ENCODE measurements around the gene FGF22. TPM values are rescaled to one million over a fixed set of nuclear protein-coding genes. Genes with fewer than 3 reads are reported as not detected.

Gene FGF22
- total RNA-seq, 1 donor from 2014 or later: 0.73 TPM

DNA sequence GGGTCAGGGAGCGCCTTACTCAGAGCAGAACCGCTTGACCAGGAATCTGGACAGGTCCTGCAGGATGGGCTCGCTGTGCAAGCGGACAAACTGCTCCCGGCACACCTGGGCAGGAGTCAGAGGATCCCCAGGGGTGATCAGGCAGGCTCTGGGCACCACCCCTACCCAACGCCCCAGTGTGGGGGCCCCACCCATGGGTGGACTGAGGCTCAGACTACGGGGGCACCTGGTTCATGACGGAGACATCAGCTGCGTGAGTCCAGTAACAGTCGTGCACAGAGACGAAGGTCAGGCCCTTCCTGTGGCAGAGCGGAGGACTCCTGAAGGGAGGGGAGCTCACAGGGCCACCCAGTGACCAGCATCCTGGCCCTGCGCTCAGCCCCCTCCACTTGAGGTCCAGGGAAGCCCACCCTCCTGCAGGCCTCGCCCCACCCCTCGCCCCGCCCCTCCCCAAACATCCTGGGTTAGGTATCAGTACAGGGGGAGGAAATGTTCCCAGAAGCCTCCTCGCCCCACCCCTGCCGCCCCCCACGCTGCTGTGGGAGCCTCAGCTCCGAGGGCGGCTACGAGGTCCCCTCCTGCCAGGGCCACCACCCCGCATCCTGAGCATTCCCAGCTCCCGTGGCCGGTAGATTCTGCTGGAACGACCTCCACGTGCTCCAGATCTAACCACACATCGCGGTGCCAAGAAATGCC lies 22.0 kb upstream of the FGF22 start:
- DNase-seq (no peak), ATAC-seq (ENCODE audit: low read depth) (no peak)
- intact Hi-C loops (cut with micrococcal nuclease): loop anchor here (10.0 kb wide), 1 partner anchor 47 kb away; the partner anchor contains the start of gene RNF126
- no peak for TF ChIP-seq CTCF (IDR thresholded peaks at IDR 0.05)
- no peak overlapping the region for H3K27ac Mint-ChIP-seq
- peaks cover 6% of the 10 kb centered on the region for H3K4me1 Mint-ChIP-seq
- H3K4me3 Mint-ChIP-seq: no peak overlapping the region
- ChIA-PET POLR2A (no interaction called here), CTCF (no interaction called here)
- H3K9me3 Mint-ChIP-seq: no peaks in the 10 kb centered on the region
- peaks cover 29% of the 10 kb centered on the region for H3K36me3 Mint-ChIP-seq (ENCODE audit: low read depth)
- peaks cover 3% of the 10 kb centered on the region for H3K27me3 Mint-ChIP-seq

DNA sequence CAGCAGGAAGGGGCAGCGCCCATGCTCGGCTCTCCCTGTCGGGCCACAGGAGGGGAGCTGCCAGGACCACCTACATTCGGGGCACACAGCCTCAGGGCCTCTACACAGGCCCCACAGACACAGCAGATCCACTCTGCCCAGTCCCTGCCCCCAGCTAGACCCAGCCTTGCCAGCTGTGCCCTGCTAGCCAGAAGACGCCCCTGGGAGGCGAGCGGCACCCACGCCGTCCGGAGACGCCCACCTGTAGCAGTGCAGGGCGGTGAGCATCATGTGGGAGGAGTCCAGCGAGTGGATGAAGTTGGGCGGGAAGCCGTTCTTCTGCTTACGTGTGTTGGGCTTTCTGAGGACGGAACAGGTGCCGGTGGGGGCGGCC lies 21.4 kb upstream of the FGF22 start:
- no peak overlapping the region for H3K27ac Mint-ChIP-seq
- ChIA-PET POLR2A (no interaction called here), CTCF (no interaction called here)
- no peak for DNase-seq
- H3K4me3 Mint-ChIP-seq: no peak overlapping the region
- no peaks in the 10 kb centered on the region for H3K9me3 Mint-ChIP-seq
- peaks cover 33% of the 10 kb centered on the region for H3K36me3 Mint-ChIP-seq (ENCODE audit: low read depth)
- intact Hi-C loops (cut with micrococcal nuclease): loop anchor here (10.0 kb wide), 1 partner anchor 47 kb away; the partner anchor contains the start of gene RNF126
- ATAC-seq (ENCODE audit: low read depth): no peak
- TF ChIP-seq CTCF (IDR thresholded peaks at IDR 0.05): no peak
- peaks cover 6% of the 10 kb centered on the region for H3K4me1 Mint-ChIP-seq
- peaks cover 3% of the 10 kb centered on the region for H3K27me3 Mint-ChIP-seq

GRCh38 chr19:618674-619285 lies 20.9 kb upstream of the FGF22 start:
- ChIA-PET POLR2A (no interaction called here), CTCF (no interaction called here)
- no peak for ATAC-seq (ENCODE audit: low read depth)
- DNase-seq: no peak
- H3K36me3 Mint-ChIP-seq (ENCODE audit: low read depth): peaks cover 37% of the 10 kb centered on the region
- intact Hi-C loops (cut with micrococcal nuclease): loop anchor here (10.0 kb wide), 1 partner anchor 46 kb away; the partner anchor contains the start of gene RNF126
- no peaks in the 10 kb centered on the region for H3K9me3 Mint-ChIP-seq
- no peak for TF ChIP-seq CTCF (IDR thresholded peaks at IDR 0.05)
- peaks cover 6% of the 10 kb centered on the region for H3K4me1 Mint-ChIP-seq
- no peak overlapping the region for H3K27ac Mint-ChIP-seq
- H3K27me3 Mint-ChIP-seq: peaks cover 3% of the 10 kb centered on the region
- H3K4me3 Mint-ChIP-seq: no peak overlapping the region

DNA sequence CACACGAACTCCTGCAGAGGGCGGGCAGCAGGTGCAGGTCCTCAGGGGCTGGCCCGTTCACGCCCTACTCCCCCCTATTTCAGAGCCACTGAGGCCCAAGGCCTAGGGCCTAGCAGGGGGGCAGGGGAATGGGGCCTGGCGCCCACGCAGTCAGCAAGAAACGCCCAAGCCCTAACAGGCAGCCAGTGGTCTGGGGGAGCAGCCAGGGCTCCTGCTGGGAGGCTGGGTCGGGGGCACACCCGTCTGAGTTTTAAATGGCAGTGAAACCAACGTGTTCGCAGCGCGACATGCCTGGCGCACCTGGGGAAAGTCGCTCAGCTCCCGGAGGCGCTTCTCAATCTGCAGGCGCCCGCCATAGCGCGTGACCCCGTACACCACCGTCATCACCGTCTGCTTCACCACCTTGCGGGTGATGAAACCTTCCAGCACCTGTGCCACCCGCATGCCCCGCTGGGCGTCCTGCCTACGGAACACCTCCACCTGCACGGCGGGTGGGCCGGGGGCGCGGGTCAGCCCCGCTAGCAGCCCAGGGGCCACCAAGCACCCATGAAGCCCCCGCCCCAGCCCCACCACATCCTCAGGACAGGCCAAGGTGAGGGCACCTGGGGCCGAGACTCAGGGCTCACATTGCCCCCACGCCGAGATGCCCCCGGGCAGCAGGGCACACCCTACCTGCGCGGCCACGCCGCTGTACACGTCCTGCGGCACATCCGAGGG lies 20.2 kb upstream of the FGF22 start:
- ChIA-PET POLR2A (no interaction called here), CTCF (no interaction called here)
- intact Hi-C loops (cut with micrococcal nuclease): loop anchor here (10.0 kb wide), 1 partner anchor 45 kb away; the partner anchor contains the start of gene RNF126
- no peak for TF ChIP-seq CTCF (IDR thresholded peaks at IDR 0.05)
- no peak overlapping the region for H3K27ac Mint-ChIP-seq
- H3K36me3 Mint-ChIP-seq (ENCODE audit: low read depth): peaks cover 42% of the 10 kb centered on the region
- peaks cover 6% of the 10 kb centered on the region for H3K4me1 Mint-ChIP-seq
- H3K4me3 Mint-ChIP-seq: no peak overlapping the region
- no peaks in the 10 kb centered on the region for H3K9me3 Mint-ChIP-seq
- DNase-seq (no peak), ATAC-seq (ENCODE audit: low read depth) (no peak)
- peaks cover 3% of the 10 kb centered on the region for H3K27me3 Mint-ChIP-seq
